ENCODE results near the gene OR56B1. TPM values are rescaled to one million over a fixed set of nuclear protein-coding genes. Genes with fewer than 3 reads are reported as not detected.

The OR56B1 gene
- polyA plus RNA-seq, 3 donors, result 0.04 TPM; not detected in 2

- no peak overlapping the region for H3K27ac Mint-ChIP-seq
- H3K79me2 ChIP-seq (ENCODE audit: insufficient read depth, low read length), result no peaks in the 10 kb centered on the region
- no CpG with 5 or more reads among the region's 1 CpG for WGBS (ENCODE audit: insufficient coverage)
- H3K27me3 ChIP-seq (ENCODE audit: control insufficient read depth in 2 of 2, insufficient read depth in 2 of 2, low read length in 2 of 2), result no peaks in the 10 kb centered on the region
- no peak overlapping the region for H3K4me3 ChIP-seq (replicated peaks in 1 of 3; ENCODE audit: low read depth in 2 of 3, low read length in 3 of 3)
- H4K20me1 ChIP-seq (ENCODE audit: insufficient read depth, low read length), result no peaks in the 10 kb centered on the region
- H3K9me3 ChIP-seq (replicated peaks in 1 of 2; ENCODE audit: control insufficient read depth in 1 of 2, insufficient read depth in 1 of 2, low read length in 2 of 2), result no peaks in the 10 kb centered on the region
- no peak overlapping the region for H3K4me3 Mint-ChIP-seq
- intact Hi-C loops (cut with micrococcal nuclease), result no loop called here
- H3K27ac ChIP-seq (ENCODE audit: low read depth in 1 of 2, low read length in 2 of 2), result no peak overlapping the region
- no peaks in the 10 kb centered on the region for H3K36me3 Mint-ChIP-seq
- no peak for DNase-seq
- no peaks in the 10 kb centered on the region for H3K4me1 ChIP-seq (ENCODE audit: control insufficient read depth in 1 of 2, insufficient read depth in 2 of 2, low read length in 2 of 2)
- no peaks in the 10 kb centered on the region for H3K4me1 Mint-ChIP-seq
- no peak overlapping the region for H3K9ac ChIP-seq (ENCODE audit: insufficient read depth, low read length, poor library complexity, severe bottlenecking)
- no peaks in the 10 kb centered on the region for H3K36me3 ChIP-seq (replicated peaks in 1 of 2; ENCODE audit: control insufficient read depth in 1 of 2, insufficient read depth in 2 of 2, low read length in 2 of 2)
- TF ChIP-seq CTCF (IDR thresholded peaks at IDR 0.05), result no peak
- no peak overlapping the region for H3K4me2 ChIP-seq (replicated peaks; ENCODE audit: extremely low read depth, low read length, poor library complexity, severe bottlenecking)
- peaks cover 0 to 1% (median 0%) of the 10 kb centered on the region in 3 donors for H3K27me3 Mint-ChIP-seq (ENCODE audit: low read depth in 3 of 3)
- no peak overlapping the region for H2AFZ ChIP-seq (ENCODE audit: insufficient read depth, low read depth, low read length, poor library complexity, severe bottlenecking)
- H3K9me3 Mint-ChIP-seq, result peaks cover 0 to 12% (median 9%) of the 10 kb centered on the region in 7 donors
Measured at GRCh38 chr11:5738431-5738830, 2.2 kb downstream of the OR56B1 start.

- Histone ChIP-seq H3K27me3 (ENCODE audit: control insufficient read depth in 2 of 2, insufficient read depth in 2 of 2, low read length in 2 of 2) (no peaks in the 10 kb centered on the region), H2AFZ (ENCODE audit: insufficient read depth, low read depth, low read length, poor library complexity, severe bottlenecking) (no peak overlapping the region), H3K4me3 (replicated peaks in 1 of 3; ENCODE audit: low read depth in 2 of 3, low read length in 3 of 3) (no peak overlapping the region), H4K20me1 (ENCODE audit: insufficient read depth, low read length) (no peaks in the 10 kb centered on the region), H3K9ac (ENCODE audit: insufficient read depth, low read length, poor library complexity, severe bottlenecking) (no peak overlapping the region), H3K4me2 (replicated peaks; ENCODE audit: extremely low read depth, low read length, poor library complexity, severe bottlenecking) (no peak overlapping the region), H3K27ac (ENCODE audit: low read depth in 1 of 2, low read length in 2 of 2) (no peak overlapping the region), H3K4me1 (ENCODE audit: control insufficient read depth in 1 of 2, insufficient read depth in 2 of 2, low read length in 2 of 2) (no peaks in the 10 kb centered on the region), H3K9me3 (replicated peaks in 1 of 2; ENCODE audit: control insufficient read depth in 1 of 2, insufficient read depth in 1 of 2, low read length in 2 of 2) (no peaks in the 10 kb centered on the region), H3K36me3 (replicated peaks in 1 of 2; ENCODE audit: control insufficient read depth in 1 of 2, insufficient read depth in 2 of 2, low read length in 2 of 2) (no peaks in the 10 kb centered on the region), H3K79me2 (ENCODE audit: insufficient read depth, low read length) (no peaks in the 10 kb centered on the region)
- Mint-ChIP-seq H3K27ac (no peak overlapping the region), H3K4me3 (no peak overlapping the region), H3K27me3 (ENCODE audit: low read depth in 3 of 3) (peaks cover 1 to 4% (median 2%) of the 10 kb centered on the region in 3 donors), H3K9me3 (peaks cover 0 to 7% (median 3%) of the 10 kb centered on the region in 7 donors), H3K4me1 (no peaks in the 10 kb centered on the region), H3K36me3 (no peaks in the 10 kb centered on the region)
- intact Hi-C loops (cut with micrococcal nuclease), result no loop called here
- DNase-seq, result no peak
- TF ChIP-seq CTCF (IDR thresholded peaks at IDR 0.05), result no peak
- WGBS (ENCODE audit: insufficient coverage), result no CpG with 5 or more reads among the region's 3 CpGs
Measured at GRCh38 chr11:5746614-5747013, 10.4 kb downstream of the OR56B1 start.

Measured in CD14-positive monocyte (primary cell).